ENCODE measurements around the gene NTN1.

Gene NTN1

DNA sequence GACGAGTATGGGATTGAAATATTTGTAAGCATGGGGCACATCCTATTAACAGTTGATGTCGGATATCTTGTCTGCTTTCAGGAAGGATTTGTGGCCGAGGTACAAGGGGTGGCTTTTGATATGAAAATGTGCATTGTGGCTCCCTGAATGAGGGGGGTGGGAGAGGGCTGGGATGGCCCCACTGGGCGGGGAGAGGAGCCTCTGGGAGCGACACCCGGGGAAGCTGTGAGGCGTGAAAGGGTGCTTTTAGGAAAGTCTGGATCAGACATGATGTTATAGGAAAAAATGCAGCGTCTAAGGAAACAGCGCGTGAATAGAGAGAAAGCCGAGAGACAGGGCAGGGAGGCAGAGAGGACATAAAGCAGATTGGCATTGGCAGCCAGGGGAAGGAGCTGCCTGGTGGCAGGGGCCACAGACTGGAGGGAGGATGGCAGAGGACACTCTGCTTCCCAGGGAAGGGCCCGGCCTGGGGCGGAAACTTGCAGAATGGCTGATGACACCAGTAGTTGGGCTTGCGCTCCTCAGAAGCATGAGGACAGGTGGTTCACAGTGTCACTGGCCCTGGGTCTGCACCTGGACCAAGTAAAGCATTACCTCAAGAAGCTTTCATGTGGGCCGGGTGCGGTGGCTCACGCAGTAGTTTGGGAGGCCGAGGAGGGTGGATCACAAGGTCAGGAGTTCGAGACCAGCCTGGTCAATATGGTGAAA is 95.7 kb downstream of the NTN1 start:
- no peak overlapping the region for H3K4me3 ChIP-seq (ENCODE audit: low read depth, low read length)

DNA sequence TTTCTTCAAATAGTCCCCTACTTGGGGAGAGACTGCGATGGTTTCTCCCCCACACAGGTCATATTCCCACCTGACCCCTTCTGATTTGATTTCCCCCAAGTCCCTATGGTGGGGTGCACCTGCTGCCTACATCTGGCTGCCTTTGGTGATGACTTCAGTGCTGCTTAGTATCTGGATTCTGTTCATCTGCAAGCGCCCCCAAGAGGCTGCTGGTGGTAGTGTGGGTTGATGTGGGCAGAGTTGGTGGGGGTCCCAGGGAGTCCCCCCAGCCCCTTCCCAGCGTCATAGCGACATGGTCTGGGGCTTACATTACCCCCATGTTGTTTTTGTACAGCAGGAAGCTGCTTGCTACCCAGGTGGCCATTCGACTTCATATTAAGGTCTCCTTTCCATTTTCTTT is 99.2 kb downstream of the NTN1 start:
- H3K4me3 ChIP-seq (ENCODE audit: low read depth, low read length) = no peak overlapping the region

DNA sequence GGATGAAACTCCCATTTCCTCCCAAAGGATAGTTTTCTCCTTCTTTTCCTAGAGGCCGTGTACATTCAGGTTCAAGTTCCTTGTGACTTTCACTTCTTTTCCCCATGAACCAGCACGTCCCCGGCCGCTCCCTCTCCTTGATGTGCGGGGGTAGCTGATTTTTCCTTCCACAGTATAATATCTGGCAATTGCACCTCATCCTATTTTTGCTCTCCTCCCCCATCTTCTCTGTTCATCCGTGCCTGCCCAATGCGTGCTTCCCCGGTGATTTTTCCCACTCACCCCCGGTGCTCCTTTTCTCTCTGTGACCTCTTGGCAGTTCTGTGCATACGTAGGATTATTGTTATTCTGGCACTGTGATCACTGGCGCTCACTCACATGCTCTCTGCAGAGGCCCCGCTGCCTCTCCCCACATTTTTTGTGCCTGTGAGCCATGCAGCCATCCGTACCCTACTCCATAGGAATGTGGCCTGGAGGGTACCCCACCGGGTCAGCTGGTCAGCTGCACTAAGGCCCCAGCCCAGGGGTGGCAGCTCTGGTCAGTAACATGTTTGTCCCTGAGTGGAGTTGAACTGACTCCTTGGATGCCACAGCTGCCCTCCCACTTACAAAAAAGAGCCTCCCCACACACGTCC is 100.0 kb downstream of the NTN1 start:
- no peak overlapping the region for H3K4me3 ChIP-seq (ENCODE audit: low read depth, low read length)

DNA sequence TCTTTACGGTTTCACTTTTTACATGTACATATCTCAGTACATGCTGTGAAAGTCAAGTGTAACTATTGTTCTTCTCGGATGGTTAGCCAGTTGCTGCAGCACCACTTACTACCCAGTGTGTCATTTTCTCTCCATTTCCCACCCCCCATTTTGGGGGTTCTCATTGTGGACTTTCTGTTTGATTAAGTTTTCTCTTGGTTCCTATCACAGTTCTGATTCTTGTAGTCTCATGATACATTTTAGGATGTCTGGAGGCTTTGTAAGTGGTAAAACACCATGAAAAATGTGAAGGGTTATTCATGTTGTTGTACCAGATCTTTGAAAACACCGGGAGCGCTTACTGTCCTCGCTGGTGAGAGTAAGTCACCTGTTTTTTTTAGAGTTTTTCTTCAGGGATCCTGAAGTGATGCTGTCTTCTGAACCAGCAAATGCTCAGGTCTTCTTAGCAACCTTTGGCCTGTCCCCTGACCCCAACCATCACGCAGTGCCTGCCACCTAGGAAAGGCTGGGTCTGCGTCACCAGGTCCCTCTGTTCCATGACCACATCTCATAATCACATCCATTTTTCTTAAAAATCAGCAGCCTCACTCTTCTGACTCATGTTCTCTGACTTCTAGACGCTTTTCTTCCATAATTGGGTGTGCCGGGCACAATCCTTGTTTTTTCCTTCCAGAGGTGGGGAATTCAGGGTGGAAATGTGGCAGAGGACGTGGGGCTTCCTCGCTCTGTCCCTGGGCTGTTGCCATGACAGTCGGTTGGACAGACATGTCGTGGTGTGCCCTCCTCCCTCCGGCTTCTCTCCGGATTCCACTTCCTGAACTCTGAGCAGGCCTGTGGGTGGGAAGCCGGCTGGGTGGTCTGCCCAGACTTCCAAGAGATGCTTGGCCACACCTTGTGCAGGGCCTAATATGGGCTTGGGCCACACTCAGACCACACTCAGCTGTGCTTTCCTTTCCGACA is 102.6 kb downstream of the NTN1 start:
- no peak overlapping the region for H3K4me3 ChIP-seq (ENCODE audit: low read depth, low read length)

DNA sequence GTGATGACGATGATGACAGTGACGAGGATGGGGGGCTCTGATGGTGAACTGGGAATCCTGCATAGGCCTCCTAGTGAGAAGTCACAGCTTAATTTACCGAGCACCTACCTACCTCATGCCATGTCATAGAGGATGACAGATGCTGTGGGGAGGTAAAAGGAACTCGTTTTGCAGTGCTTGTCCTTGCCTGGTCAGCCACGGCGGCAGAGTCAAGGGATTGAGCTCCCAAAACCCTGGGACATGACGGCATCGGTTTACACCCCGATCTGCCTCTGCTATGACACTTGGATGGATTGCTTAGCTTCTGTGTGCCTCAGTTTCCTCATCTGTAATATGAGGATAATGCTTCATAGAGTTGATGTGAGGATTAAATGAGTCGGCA is 103.2 kb downstream of the NTN1 start:
- no peak overlapping the region for H3K4me3 ChIP-seq (ENCODE audit: low read depth, low read length)

DNA sequence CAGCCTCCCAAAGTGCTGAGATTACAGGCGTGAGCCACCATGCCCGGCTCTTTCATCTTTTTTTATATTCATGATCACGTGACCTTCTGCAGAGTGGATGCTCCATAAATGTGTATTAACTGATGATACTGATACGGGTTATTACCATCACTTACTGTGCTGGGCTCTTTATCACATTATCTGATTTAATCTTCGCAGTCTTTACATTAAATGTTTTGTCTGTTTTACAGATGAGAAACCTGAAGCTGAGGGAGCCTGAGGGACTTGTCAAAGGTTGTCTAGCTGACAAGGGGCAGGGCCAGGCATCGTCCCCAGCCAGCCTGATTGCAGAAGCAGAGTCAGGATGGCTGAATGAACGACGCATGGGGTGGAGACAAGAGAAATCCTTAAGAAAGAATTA is 104.4 kb downstream of the NTN1 start:
- no peak overlapping the region for H3K4me3 ChIP-seq (ENCODE audit: low read depth, low read length)

DNA sequence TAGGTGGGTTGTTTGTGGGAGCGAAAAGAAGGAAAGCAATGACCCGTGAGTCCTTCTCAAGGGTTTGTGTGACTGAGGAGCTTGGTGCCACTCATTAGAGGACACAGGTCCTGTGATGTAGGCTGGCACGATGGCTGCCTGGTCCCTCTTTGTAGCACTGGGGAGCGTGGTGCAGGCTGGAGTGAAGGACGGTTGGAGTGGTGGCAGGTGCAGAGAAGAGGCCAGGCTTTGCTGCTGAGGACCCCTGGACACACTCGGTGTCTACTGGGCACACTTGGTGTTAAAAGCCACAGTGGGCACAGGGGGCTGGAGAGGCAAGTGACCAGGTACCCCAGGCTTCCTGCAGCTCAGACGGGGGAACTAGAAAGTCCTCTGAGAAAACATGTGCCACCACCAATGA is 106.0 kb downstream of the NTN1 start:
- no peak overlapping the region for H3K4me3 ChIP-seq (ENCODE audit: low read depth, low read length)

DNA sequence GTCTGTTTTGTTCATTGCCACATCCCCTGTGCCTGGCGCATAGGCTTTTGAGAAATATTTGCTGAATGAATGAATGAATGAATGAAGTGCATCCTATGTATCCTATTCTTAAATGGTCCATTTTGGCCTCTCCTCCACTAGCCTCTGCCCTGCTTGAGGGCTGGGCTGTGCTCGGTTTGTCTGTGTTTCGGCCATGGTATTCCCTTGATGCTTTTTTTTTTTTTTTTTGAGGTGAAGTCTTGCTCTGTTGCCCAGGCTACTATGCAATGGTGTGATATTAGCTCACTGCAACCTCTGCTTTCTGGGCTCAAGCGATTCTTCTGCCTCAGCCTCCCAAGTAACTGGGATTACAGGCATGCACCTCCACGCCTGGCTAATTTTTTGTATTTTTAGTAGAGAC is 110.1 kb downstream of the NTN1 start:
- no peak overlapping the region for H3K4me3 ChIP-seq (ENCODE audit: low read depth, low read length)

DNA sequence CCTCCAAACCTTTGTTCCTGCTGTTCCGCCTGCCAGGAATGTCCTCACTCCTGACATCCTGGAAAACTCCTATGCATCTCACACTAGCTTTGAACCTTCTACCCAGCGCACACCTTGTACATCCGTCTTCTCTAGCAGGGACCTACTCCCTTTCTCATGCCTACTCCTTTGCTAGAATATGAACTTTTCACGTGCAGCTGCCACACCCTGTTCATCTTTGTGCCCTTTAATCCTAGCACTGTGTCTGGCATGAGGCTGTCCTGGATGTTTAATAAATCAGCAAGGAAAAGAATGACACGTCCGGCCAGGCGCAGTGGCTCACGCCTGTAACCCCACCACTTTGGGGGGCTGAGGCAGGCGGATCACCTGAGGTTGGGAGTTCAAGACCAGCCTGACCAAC is 111.0 kb downstream of the NTN1 start:
- no peak overlapping the region for H3K4me3 ChIP-seq (ENCODE audit: low read depth, low read length)

DNA sequence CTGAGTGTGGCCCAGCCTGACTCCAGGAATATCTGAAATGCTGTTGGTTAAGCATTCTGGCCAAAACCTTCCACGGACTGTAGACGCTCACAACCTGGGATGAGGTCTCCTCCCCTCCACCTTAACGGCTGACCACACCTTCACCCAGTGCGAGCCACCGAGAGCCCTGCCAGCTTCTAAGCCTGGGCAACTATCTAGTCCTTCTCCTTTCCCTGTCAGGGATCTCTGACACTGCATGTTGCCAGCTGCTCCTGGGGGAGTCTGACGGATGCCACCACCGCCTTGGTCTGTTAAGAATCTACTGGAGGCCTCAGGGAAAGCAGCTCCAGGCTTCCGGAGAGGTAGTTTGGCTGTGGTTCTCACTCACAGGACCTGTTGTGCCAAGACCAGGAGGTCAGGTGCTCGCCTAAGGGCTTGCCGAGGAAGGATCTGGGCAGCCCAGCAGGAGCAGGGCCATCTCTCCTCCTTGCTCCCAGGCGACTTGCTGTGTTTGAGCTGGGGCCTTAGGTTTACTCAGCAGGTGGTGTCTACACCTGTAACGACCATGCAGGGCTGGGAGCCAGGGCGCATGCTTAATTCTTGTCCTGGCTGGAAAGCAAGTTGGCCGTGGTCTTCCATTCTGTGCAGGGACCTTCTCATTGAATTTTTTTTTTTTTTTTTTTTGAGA is 111.8 kb downstream of the NTN1 start:
- no peak overlapping the region for H3K4me3 ChIP-seq (ENCODE audit: low read depth, low read length)

DNA sequence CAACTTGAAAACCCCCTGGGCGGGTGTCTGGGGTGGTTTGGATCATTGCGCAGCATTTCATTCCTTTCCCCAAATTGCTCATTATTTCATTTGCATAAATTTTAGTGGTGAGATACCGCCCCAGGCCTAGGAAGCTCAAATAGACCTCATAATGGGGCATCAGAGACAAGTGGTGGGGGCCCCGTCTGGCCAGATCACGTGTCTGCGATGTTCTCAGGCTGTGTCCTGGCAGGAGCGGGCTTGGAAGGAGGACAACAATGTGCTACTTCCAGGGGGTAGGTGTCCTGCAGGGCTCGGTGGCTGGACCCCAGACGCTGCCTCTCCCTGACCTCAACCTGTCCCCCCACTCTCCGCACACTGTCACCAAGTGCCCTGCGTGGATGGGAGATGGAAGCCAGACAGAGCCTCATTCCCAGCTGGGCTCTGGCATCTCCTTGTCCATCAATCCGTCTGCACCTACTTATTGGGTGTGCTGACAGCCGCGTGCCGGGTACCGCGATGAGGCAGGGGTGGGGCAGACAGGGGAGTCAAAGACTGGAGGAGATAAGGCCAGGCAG is 116.9 kb downstream of the NTN1 start:
- no peak overlapping the region for H3K4me3 ChIP-seq (ENCODE audit: low read depth, low read length)

DNA sequence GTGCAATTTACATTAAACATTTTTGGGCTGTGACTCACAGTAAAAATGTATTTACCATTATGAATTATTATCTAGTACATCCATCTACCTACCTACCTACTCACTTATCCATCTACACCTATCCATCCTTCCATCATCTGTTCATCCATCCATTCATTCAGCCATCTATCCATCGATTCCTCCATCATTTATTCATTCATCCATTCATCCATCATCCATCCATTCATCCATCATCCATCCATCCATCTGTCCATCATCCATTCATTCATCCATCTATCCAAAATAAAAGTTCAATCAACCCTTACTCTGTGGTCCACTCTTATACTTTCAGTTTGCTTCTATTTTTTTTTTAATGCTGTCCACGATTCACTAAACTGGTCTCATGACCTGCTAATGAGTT is 118.4 kb downstream of the NTN1 start:
- H3K4me3 ChIP-seq (ENCODE audit: low read depth, low read length) = no peak overlapping the region

DNA sequence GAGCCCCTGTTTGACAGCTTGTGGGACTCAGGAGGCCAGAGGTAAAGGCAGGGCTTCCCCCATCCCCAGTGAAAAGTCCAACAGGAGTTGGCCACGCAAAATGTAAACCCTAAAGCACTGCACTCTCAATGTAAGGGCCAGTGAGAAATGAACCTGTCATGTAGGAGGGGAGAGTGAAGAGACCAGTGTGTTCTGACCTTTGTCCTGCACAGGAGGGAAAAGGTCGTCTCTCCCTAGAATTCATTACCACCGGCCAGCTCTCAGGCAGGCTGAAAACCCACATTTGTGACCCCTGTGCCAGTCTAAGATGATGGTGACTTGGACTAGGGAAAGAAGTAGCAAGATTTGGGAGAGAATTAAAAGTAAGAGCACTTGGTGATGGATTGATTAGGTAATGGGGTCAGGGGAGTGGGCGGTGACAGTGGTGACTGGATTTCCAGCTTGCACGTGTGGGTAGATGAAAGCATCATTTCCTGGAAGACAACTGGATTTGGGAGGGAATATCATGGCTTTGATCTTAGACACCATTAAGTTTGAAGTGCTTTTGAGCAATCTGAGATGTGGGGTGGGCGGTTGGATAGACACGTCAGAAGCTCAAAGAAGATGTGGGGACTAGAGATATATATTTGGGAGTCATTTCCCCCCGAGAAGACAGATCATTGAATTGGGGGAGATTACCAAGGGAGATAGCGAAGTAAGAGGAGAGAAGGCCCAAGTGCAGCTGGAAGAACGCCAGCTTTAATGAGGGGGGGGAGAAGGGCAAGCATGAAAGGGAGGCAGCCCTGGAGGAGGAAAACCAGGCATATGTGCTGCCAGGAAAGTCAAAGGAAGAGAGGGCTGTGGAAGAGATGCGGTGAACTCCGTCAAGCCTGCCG is 119.5 kb downstream of the NTN1 start:
- no peak overlapping the region for H3K4me3 ChIP-seq (ENCODE audit: low read depth, low read length)

DNA sequence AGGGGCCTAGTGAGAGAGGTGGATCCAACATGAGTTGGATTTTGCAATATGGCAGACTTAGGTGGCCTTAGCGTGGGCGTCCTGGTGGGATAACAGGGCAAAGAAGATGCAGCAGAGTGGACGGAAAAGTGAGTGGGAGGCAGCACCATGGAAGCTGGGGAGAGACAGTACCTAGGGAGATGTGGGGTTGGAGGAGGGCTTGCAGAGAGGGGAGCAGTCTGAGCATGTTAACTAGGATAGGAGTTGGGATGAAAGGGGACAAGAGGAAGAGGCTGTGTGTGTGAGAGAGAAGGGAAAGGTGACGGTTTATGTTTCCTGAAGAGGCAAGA is 120.1 kb downstream of the NTN1 start:
- no peak overlapping the region for H3K4me3 ChIP-seq (ENCODE audit: low read depth, low read length)

DNA sequence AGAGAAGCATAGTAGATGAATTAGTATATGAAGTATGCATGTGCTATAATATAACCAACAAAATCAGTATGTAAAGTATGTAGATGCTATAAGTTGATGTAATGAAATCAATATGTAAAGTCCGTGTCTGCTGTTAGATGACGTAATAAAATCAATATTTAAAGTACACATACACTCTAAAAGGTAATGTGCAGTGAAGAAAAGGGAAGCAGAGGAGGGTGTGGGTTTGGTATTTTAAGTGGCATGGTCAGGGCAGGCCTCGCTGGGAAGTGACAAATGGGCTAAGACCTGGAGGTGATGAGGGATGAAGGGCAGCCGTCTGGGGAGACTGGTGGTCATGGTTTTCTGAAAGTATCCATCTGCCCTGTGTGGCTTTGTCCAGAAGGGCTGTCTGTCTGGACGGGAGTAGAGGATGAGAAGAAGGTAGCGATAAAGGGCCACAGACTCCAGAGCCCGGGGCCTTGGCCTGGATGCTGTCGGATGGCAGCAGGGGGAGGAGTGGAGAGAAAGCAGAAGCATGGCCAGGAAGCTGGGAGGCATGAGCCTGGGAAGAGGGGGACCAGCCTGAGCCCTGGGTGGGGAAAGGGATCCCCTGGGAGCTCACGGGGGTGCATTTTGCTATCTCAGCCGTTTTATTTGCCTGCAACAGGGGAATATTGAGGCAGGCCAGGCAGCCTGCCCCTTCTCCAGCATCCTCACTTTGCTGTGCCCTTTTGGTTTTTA is 121.6 kb downstream of the NTN1 start:
- no peak overlapping the region for H3K4me3 ChIP-seq (ENCODE audit: low read depth, low read length)

DNA sequence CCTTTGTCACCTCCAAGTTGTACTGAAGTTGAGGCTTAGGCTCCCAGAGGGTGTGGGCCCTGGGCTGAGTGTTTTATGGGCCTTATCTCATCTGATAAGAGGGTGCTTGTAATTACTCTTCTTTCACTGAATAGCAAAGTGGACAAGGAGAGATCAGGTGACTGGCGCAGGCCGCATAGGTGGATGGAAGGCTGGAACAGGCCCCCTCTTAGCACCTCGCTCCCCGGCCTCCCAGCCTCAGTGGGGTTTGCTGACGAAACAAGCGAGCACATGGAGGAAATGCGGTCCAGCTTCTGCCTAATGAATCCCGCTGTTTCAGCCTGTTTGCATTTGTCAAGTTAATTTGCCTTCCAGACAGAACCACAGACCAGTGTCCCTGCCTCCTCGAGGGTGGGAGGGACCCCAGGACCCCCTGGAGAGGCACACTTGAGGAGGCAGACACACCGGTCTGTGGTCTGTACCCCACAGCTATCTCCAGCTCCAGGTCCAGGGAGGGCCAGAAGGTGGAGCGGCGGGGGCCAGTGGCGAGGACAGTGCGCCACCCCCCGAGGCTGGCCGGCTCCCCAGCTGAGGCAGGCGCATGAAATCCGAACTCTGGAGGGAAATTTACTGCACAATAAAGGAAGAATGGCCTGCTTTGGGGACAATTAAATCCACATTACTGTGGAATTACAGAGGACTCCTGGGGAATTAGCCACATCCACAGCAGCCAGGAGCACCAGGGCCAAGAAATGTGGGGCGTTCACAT is 123.4 kb downstream of the NTN1 start:
- H3K4me3 ChIP-seq (ENCODE audit: low read depth, low read length) = no peak overlapping the region

DNA sequence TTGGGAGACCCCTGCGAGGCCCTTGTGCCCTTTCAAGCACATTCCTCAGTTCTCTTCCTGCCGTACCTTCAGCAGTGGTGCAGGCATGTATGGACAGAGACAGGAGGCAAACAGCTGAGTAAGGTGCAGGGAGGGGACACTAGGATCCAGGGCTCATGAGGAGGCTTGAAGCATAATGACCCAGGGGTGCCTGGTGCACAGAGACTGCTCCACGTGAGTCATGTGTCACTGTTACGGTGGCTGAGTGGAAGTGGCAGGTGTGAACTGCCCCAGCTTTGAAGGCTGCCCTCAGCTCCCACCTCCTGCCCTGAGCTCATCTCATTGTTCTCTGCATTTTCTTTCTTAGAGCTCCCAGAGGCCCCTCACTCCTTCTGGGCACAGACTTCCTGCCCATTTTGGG is 124.8 kb downstream of the NTN1 start:
- H3K4me3 ChIP-seq (ENCODE audit: low read depth, low read length) = no peak overlapping the region

DNA sequence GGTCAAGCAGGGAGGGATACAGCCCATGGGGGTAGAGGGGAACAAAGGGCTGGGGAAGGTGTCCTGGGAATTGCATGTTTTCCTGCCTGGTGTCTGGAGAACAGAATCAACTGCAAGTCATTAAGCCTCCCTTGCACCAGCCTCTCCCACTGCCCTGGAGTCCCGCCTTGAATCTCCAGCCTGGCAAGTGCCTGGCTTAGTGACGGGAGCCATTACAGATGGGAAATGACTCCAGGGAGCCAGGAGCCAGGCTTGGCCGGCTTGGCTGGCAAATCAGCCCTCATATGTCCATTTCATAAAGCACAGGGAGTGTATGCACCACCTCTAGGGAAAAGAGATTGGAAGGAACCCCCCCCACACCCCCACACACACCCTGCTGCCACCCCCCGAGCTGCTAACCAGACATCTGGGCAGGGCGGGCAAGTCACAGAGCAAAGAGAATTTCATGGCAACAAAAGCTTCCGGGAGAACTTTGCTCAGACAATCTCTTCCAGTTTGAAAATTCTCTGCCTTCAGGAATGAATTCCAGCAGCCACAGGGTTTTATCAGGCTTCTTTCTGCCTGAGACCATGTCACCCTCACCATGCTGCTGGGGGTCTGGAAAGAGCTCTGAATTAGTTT is 127.7 kb downstream of the NTN1 start:
- no peak overlapping the region for H3K4me3 ChIP-seq (ENCODE audit: low read depth, low read length)
